GM10266 (cell line): ENCODE results near the gene ZYG11B.
"Not testable (repeated sequence)": the region's sequence is repeated elsewhere in the genome, so short reads cannot be mapped to it uniquely, and the experiment has no call there.

Source experiments
- DNase-seq: peaks from one replicate; pipeline ENCODE4 v3.0.0; 2012; ENCODE audit errors: extremely low spot score
- TF ChIP-seq, protein P1 (sequence below): IDR thresholded peaks from 2 replicates; pipeline ENCODE4 v1.5.1; 2012; ENCODE audit warnings: mild to moderate bottlenecking, low read depth; ENCODE audit not compliant: control insufficient read depth, insufficient read depth; ENCODE audit errors: missing control alignments

ZYG11B gene

DNA sequence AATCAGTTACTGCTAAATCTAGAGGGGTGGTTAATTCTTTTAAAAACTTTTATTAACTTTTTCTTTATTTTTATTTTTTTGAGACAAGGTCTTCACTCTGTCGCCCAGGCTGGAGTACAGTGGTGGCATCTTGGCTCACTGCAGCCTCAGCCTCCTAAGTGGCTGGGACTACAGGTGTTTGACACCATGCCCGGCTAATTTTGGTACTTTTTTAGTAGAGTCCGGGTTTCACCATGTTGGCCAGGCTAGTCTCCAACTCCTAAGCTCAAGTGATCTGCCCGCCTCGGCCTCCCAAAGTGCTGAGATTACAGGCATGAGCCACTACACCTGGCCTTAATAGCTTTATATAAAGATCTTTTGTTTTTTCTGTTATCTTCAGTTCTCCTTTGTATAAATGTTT lies 11.9 kb downstream of the ZYG11B start:
- no peak for DNase-seq
- TF ChIP-seq, protein P1, sequence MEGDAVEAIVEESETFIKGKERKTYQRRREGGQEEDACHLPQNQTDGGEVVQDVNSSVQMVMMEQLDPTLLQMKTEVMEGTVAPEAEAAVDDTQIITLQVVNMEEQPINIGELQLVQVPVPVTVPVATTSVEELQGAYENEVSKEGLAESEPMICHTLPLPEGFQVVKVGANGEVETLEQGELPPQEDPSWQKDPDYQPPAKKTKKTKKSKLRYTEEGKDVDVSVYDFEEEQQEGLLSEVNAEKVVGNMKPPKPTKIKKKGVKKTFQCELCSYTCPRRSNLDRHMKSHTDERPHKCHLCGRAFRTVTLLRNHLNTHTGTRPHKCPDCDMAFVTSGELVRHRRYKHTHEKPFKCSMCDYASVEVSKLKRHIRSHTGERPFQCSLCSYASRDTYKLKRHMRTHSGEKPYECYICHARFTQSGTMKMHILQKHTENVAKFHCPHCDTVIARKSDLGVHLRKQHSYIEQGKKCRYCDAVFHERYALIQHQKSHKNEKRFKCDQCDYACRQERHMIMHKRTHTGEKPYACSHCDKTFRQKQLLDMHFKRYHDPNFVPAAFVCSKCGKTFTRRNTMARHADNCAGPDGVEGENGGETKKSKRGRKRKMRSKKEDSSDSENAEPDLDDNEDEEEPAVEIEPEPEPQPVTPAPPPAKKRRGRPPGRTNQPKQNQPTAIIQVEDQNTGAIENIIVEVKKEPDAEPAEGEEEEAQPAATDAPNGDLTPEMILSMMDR = no peak

DNA sequence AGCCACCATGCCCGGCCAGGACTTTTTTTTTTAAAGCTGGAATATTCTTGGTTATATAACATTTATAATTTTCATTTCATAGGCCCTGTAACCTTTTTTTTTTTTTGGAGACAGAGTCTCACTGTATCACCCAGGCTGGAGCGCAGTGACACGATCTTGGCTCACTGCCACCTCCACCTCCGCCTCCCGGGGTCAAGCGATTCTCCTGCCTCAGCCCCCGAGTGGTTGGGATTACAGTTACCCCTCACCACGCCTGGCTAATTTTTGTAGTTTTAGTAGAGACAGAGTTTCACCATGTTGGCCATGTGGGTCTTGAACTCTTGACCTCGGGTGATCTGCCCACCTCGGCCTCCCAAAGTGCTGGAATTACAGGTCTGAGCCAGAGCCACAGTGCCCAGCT lies 12.6 kb downstream of the ZYG11B start:
- no peak for DNase-seq
- TF ChIP-seq, protein P1 = no peak

DNA sequence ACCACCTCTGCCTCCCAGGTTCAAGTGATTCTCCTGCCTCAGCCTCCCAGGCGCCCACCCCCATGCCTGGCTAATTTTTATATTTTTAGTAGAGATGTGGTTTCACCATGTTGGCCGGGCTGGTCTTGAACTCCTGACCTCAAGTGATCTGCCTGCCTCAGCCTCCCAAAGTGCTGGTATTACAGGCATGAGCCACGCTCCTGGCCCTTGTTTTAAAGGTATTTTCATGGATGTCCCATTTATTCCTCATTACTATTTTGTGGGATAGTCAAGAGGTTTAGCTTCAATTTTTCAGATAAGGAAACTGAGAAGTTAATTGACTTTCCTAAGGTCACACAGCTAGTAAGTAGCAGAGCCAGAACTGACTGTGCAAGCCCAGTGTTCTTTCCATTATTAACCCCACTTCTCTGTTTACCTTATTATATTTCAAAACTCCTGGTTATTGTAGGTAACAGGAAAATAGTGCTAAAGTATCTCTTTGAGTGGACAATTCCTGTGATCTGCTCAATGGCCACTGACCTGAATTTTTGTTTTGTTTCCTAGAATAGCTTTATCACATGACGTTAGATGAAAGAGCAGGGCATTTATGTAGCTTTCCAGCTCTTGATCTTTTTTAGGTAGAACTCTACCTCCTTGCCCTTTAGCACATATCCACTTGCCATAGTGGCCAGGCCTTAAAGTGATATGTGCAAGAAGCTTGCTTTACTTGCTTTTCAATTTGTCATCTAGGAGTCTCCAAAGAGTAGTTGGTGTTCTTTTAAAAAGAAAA lies 13.6 kb downstream of the ZYG11B start:
- TF ChIP-seq, protein P1 = no peak
- DNase-seq = no peak

DNA sequence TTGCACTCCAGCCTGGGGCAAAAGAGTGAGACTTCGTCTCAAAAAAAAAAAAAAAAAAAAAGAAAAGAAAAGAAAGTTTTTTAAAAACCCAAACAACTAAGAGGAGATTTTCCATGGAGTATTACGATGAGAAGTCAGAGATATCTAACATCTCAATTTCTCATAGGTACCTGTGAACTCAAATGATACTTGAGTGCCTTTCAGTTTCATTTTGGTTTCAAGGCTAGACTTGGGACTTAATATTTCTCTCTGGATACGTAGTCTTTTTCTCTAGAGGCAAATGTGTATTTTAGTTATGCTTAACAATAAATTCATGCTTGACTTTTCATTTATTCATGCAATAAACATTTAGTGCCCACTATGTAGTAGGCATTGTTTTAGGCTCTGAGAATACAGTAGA lies 15.0 kb downstream of the ZYG11B start:
- TF ChIP-seq, protein P1 = no peak
- DNase-seq = no peak

DNA sequence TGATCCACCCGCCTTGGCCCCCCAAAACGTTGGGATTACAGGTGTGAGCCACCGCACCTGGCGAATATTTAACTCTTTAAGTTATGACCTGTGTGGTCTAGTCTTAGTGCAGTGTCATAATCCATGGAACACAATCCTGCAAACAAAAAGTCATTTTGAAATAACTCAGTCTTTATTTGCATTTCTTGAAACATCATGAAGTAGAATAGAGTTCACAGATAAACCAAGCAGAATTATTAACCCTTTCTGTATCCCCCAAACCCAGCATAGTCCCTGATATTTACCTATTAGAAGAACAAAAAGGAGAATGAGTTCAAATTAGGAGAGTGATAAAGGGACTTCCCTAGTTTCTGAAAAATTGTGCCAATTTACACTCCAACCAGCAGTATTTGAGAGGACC lies 19.9 kb downstream of the ZYG11B start:
- no peak for DNase-seq
- TF ChIP-seq, protein P1 = no peak

DNA sequence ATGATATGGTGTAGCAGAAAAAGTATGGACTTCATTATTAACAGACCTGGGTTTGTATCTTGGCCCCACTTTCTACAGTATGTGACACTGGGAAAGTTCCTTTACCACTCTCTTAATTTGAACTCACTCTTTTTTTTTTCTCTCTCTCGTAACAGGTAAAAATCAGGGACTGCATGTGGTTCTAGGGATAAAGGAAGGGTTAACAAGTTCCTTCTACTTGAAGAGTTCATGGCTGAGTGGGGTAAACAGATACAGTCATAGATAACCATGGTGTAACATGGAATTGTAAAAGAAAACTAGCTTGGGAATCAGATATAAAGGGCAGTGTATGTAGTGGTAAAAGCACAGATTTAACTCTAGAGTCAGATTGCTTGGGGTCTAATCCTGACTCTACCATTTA lies 21.2 kb downstream of the ZYG11B start:
- no peak for DNase-seq
- TF ChIP-seq, protein P1 = no peak

DNA sequence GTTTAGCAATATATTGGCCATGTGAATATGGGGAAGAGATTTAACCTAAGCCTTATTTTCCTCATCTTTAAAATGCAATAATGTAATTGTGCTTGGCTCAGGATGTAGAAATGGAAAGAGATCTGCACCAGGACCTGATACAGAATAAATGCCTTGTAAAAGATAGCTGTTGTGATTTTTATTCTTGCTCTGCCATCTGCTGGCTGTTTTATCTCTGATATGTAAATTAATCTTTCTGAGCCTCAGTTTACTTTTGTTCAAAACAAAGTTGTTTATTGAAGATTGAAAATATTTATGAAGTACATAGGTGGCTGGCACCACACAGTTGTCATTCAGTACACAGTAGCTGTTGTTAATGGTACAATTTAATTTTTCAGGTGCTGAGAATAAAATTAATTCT lies 21.9 kb downstream of the ZYG11B start:
- no peak for DNase-seq
- TF ChIP-seq, protein P1 = peak; percentile 9

DNA sequence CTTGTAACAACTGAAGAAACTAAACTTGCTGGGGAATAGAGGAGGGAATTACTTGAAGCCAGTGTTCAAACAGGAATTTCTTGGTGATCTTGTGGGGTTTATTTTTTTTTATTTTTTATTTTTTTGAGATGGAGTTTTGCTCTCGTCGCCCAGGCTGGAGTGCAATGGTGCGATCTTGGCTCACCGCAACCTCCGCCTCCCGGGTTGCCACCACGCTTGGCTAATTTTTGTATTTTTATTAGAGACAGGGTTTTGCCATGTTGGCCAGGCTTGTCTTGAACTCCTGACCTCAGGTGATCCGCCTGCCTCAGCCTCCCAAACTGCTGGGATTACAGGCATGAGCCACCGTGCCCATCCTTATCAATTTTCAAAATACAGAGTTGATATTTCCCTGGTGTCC lies 23.2 kb downstream of the ZYG11B start:
- not testable (repeated sequence) for DNase-seq

DNA sequence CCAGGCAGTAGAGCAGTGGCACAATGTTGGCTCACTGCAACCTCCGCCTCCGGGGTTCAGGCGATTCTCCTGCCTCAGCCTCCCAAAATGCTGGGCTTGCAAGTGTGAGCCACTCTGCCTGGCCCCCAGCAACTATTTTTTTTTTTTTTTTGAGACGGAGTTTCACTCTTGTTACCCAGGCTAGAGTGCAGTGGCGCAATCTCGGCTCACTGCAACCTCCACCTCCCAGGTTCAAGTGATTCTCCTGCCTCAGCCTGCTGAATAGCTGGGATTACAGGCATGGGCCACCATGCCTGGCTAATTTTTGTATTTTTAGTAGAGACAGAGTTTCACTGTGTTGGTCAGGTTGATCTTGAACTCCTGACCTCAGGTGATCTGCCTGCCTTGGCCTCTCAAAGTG lies 23.9 kb downstream of the ZYG11B start:
- not testable (repeated sequence) for DNase-seq
